GM19467 (cell line): ENCODE data around the gene ZNF324B.
"Not testable (repeated sequence)": the region's sequence is repeated elsewhere in the genome, so short reads cannot be mapped to it uniquely, and the experiment has no call there.

ENCODE experiments used
- ATAC-seq: cut with Tn5 transposase; IDR thresholded peaks from one replicate; pipeline ENCODE4 v1.9.1; 2021; ENCODE audit warnings: mild to moderate bottlenecking, moderate library complexity; ENCODE audit not compliant: unreplicated experiment

ZNF324B gene

GRCh38 chr19:58451358-58452101, at the start of gene ZNF324B:
TSS of gene ZNF324B (plus strand) at chr19:58451622. CDS start at chr19:58453702, 2,080 bp downstream.
- ATAC-seq: peak; percentile 90

DNA sequence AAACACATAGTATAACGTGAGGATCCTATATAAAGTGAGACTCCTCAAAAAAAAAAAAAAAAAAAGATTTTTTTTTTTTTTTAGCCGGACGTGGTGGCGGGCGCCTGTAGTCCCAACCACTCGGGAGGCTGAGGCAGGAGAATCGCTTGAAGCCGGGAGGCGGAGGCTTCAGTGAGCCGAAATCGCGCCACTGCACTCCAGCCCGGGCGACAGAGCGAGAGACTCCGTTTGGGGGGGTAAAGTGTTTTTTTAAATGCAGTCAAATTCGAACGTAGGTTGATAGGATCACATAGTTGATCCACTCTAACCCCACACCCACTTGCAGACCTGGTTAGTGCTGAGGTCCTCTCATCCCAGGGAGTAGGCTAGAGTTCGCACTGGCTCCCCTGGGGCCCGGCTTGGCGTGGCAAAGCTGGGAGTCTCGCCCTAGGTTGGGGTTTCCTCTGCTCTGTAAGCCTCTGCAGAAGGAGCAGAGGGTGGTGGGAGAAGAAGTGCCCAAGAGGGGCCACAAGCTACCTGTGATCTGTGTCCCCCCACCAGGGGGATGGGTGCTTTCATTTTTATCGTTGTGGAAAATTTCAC, 49.5 kb upstream of the ZNF324B start:
- no peak for ATAC-seq

DNA sequence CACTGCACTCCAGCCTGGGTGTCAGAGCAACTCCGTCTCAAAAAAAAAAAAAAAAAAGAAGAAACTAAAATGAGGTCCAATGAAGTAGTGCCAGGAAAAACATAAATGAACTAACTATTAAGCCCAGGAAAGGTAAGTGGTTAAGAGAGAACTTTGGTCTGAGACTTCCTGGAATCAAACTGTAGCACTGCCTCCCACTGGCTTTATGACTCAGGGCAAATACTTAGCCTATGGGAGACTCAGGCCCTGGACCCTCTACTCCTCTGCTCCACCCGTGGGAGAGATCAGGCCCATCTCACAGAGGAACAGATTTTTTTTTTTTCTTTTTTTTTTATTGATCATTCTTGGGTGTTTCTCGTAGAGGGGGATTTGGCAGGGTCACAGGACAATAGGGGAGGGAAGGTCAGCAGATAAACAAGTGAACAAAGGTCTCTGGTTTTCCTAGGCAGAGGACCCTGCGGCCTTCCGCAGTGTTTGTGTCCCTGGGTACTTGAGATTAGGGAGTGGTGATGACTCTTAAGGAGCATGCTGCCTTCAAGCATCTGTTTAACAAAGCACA, 47.4 kb upstream of the ZNF324B start:
- ATAC-seq: not testable (repeated sequence)

GRCh38 chr19:58406818-58407657, 44.4 kb upstream of the ZNF324B start:
- no peak for ATAC-seq

DNA sequence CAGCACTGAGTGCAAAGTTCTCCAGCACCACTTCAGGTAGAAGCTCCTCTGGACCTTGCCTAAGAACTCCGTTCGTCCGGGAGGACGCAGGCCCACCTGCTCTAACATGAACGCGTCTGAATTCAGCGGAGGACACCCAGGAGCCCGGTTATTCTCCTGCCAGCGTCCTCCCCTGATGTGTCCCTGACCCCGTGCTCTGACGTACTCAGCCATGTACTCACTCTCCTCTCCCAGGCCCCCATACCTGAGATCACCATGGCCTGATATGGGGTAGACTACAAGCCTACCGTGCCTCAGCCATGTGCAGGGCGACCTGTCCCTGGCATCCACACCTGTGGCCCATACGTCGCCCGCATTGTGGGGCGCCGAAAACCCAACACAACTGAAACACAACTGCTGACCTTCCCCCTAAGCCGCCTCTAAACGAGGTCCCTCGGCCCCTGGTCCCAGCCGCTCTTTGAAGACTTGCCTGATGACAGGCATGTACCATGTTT, 43.7 kb upstream of the ZNF324B start:
- ATAC-seq: no peak

- ATAC-seq: peak; percentile 91
Measured at GRCh38 chr19:58408152-58409009, 43.0 kb upstream of the ZNF324B start, which contains the start of gene ZNF584. TSS of gene ZNF584 (plus strand) at chr19:58408649. CDS start at chr19:58409148, 499 bp downstream.

- no peak for ATAC-seq
Measured at GRCh38 chr19:58409010-58409790, 42.2 kb upstream of the ZNF324B start.

DNA sequence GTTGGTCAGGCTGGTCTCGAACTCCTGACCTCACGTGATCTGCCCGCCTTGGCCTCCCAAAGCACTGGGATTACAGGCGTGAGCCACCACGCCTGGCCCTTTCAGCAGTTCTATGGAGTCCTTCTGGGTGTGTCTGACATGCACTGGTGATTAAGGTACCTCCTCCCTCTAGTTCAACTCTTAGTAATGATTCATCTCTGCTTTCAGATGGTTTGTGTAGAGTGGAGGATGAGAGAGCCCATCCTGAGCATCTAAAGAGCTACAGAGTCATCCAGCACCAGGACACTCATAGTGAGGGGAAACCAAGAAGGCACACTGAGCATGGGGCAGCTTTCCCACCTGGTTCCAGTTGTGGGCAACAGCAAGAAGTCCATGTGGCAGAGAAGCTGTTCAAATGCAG, 34.8 kb upstream of the ZNF324B start:
- ATAC-seq: no peak

DNA sequence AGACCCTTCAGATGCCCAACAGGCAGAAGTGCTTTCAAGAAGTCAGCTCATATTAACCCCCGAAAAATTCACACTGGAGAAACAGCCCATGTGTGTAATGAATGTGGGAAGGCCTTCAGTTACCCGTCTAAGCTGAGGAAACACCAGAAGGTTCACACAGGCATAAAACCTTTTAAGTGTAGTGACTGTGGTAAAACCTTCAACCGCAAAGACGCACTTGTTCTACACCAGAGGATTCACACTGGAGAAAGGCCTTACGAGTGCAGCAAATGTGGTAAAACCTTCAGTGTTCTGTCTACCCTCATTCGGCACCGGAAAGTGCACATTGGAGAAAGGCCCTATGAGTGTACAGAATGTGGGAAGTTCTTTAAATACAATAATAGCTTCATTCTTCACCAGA, 34.4 kb upstream of the ZNF324B start:
- no peak for ATAC-seq

GRCh38 chr19:58428617-58429016, 22.8 kb upstream of the ZNF324B start:
- ATAC-seq: no peak

GRCh38 chr19:58429745-58430144, 21.7 kb upstream of the ZNF324B start:
- ATAC-seq: no peak

- ATAC-seq: no peak
Measured at GRCh38 chr19:58434217-58434616, 17.2 kb upstream of the ZNF324B start.

GRCh38 chr19:58439576-58440554, 11.6 kb upstream of the ZNF324B start, which contains the start of gene ZNF132:
TSS of gene ZNF132 (minus strand) at chr19:58440153. CDS start at chr19:58439821, 332 bp downstream.
- ATAC-seq: peak; percentile 91

DNA sequence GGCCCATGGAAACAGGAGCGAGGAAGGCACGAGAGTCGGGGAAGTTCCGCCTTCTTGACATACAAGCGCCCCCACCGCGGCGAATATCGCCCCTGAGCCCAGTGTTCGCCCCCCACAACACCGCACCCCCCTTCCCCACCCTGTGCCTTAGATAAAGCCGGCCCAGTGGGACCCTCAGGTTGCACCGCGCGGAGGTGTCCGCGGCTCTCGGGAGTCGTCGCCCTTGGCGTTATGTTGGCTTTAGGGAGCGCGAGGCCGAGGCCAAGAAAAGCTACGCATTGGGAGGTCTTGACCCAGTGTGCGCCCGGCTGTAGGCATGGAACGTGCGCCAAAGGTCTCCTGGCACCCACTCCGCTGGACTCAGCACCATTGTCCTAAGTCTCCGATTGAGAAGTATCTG, 10.9 kb upstream of the ZNF324B start:
- no peak for ATAC-seq

DNA sequence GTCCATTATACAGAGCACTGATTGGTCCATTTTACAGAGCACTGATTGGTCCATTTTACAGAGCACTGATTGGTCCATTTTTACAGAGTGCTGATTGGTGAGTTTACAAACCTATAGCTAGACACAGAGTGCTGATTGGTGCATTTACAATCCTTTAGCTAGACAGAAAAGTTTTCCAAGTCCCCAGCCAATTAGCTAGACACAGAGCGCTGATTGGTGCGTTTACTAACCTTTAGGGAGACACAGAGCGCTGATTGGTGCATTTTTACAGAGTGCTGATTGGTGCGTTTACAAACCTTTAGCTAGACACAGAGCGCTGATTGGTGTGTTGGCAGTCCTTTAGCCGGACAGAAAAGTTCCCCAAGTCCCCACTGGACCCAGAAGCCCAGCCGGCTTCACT, 8.4 kb upstream of the ZNF324B start:
- not testable (repeated sequence) for ATAC-seq

DNA sequence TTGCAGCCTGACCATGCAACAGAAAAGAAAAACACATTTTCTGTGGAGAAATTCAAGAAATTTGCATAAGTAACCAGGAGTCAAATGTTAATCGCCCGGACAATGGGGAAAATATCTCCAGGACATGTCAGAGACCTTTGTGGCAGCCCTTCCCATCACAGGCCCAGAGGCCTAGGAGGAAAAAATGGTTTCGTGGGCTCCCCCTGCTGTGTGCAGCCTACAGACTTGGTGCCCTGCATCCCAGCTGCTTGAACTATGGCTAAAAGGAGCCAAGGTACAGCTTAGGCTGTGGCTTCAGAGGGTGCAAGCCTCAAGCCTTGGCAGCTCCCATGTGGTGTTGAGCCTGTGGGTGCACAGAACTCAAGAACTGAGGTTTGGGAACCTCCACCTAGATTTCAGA, 2.6 kb upstream of the ZNF324B start:
- ATAC-seq: not testable (repeated sequence)

DNA sequence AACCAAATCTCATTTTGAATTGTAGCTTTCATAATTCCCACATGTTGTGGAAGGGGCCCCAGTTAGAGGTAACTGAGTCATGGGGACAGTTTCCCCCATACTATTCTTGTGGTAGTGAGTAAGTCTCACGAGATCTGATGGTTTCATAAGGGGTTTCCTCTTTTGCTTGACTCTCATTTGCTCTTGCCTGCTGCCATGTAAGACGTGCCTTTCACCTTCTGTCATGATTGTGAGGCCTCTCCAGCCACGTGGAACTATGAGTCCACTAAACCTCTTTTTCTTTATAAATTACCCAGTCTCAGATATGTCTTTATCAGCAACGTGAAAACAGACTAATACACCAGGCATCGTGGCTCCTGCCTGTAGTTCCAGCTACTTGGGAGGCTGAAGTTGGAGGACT, 1.4 kb upstream of the ZNF324B start:
- not testable (repeated sequence) for ATAC-seq

DNA sequence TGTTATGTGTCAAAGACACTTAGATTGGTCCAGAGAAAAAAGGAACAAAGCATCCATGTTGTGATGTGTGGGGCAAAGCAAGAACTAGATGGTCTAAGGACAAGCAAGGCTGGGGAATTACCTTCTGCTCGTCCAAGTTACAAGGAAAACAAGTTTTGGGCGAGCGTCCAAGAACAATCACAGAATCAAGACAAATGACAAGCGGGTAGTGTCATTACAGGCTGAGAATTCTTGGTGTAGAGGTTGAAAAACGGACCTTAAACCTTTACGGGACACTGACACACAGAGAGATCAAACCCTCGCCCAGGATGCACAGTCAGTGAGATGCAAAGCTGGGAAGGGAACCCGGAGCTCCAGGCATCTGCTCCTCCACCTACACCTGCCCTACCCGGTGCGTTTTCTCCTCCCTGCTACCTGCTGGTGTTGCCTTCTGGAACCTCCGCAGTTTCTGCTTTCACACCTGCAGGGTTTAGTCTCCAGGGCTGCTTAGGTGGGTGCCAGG, 515 bp upstream of the ZNF324B start:
- no peak for ATAC-seq
